Keratinocyte (primary cell): Measurements from ENCODE around the gene USP10. TPM values are rescaled to one million over a fixed set of nuclear protein-coding genes. Genes with fewer than 3 reads are reported as not detected.

Experiments used
- DNase-seq: peaks from one replicate; pipeline ENCODE4 v3.0.0-alpha.2; 2011; ENCODE audit warnings: low read depth, missing footprints, low spot score
- FAIRE-seq: peaks from 2 replicates; lab custom pipeline; 2011; peaks lifted over from hg19 to GRCh38; lab: Jason Lieb, UNC
- H2AFZ ChIP-seq: 2 replicates; pipeline ENCODE4 v1.6.0; 2012; ENCODE audit warnings: low read length, control low read depth, inconsistent platforms; ENCODE audit not compliant: control insufficient read depth
- H3K27ac ChIP-seq: 2 replicates; pipeline ENCODE4 v1.5.1; 2011; ENCODE audit warnings: low read length; ENCODE audit not compliant: control insufficient read depth, insufficient read depth
- H3K27me3 ChIP-seq: 3 replicates; pipeline ENCODE4 v1.6.0; 2011; ENCODE audit warnings: low read length; ENCODE audit not compliant: control insufficient read depth, insufficient read depth; ENCODE audit errors: extremely low read depth
- H3K36me3 ChIP-seq, 2 experiments: 2 replicates in 1 of 2; 3 replicates in 1 of 2; pipeline ENCODE4 v1.5.1; 2011; ENCODE audit warnings: low read length in 2 of 2, mild to moderate bottlenecking in 1 of 2; ENCODE audit not compliant: control insufficient read depth in 2 of 2, insufficient read depth in 2 of 2; ENCODE audit errors: extremely low read depth in 1 of 2
- H3K4me1 ChIP-seq: 3 replicates; pipeline ENCODE4 v1.5.1; 2011; ENCODE audit warnings: low read length; ENCODE audit not compliant: control insufficient read depth, insufficient read depth; ENCODE audit errors: extremely low read depth
- H3K4me2 ChIP-seq: 3 replicates; pipeline ENCODE4 v1.6.0; 2011; ENCODE audit warnings: low read depth, low read length; ENCODE audit not compliant: control insufficient read depth, insufficient read depth; ENCODE audit errors: extremely low read depth
- H3K4me3 ChIP-seq, 3 experiments: fragments of 200-600 bp in 1 of 3; sonication (generic) in 1 of 3; 2 replicates in 2 of 3; 3 replicates in 1 of 3; pipeline ENCODE4 v1.5.1; 2011 to 2016; ENCODE audit warnings: low read length in 3 of 3, mild to moderate bottlenecking in 3 of 3, control low read depth in 2 of 3, inconsistent platforms in 1 of 3, low read depth in 1 of 3, mixed read lengths in 1 of 3, mixed run types in 1 of 3, moderate library complexity in 1 of 3; ENCODE audit not compliant: control insufficient read depth in 2 of 3, insufficient read depth in 2 of 3; ENCODE audit errors: extremely low read depth in 1 of 3
- H3K79me2 ChIP-seq: 2 replicates; pipeline ENCODE4 v1.6.0; 2012; ENCODE audit warnings: low read length; ENCODE audit not compliant: control insufficient read depth, insufficient read depth
- H3K9ac ChIP-seq: 3 replicates; pipeline ENCODE4 v1.6.0; 2011; ENCODE audit warnings: low read length; ENCODE audit not compliant: control insufficient read depth, insufficient read depth; ENCODE audit errors: extremely low read depth
- H3K9me1 ChIP-seq: 3 replicates; pipeline ENCODE4 v1.6.0; 2011; ENCODE audit warnings: low read length; ENCODE audit not compliant: control insufficient read depth, insufficient read depth; ENCODE audit errors: extremely low read depth
- H3K9me3 ChIP-seq: 2 replicates; pipeline ENCODE4 v1.5.1; 2012; ENCODE audit warnings: low read depth, low read length; ENCODE audit not compliant: control insufficient read depth
- H4K20me1 ChIP-seq: 3 replicates; pipeline ENCODE4 v1.6.0; 2011; ENCODE audit warnings: low read length; ENCODE audit not compliant: control insufficient read depth, insufficient read depth; ENCODE audit errors: extremely low read depth
- CTCF ChIP-seq, 3 experiments: IDR thresholded peaks in 1 of 3; conservative IDR thresholded peaks in 1 of 3; optimal IDR thresholded peaks in 1 of 3; 2 replicates in 2 of 3; 3 replicates in 1 of 3; pipeline versions ENCODE3 to v1.5.1; 2011; ENCODE audit warnings: low read length in 3 of 3, mild to moderate bottlenecking in 3 of 3, moderate library complexity in 2 of 3, control low read depth in 1 of 3, inconsistent platforms in 1 of 3; ENCODE audit not compliant: insufficient read depth in 2 of 3; ENCODE audit errors: extremely low read depth in 1 of 3
- EZH2 ChIP-seq: IDR thresholded peaks from one replicate; pipeline ENCODE4 v1.6.1; 2012; ENCODE audit warnings: inconsistent platforms, mild to moderate bottlenecking, low read length, moderate library complexity
- dilution Hi-C: fragments of 300-500 bp; cut with MboI; formaldehyde crosslinking; loops from one replicate; pipeline ENCODE4 v1.7.0; 2020; ENCODE audit warnings: low sequenced_read_pairs; ENCODE audit not compliant: extremely low pct_ligation_motif_present
- polyA plus RNA-seq, 5 experiments: library from polyadenylated mRNA; depleted of rRNA in 3 of 5; stranded (reverse) in 3 of 5; stranded (forward) in 1 of 5; unstranded in 1 of 5; fragments of >200 nt; gene quantifications; 1 replicate in 1 of 5; 2 replicates in 3 of 5; 3 replicates in 1 of 5; pipeline versions ENCODE4 v1.2.1 to v1.2.3, GENCODE V29; 2011 to 2012; ENCODE audit warnings: missing spikeins in 2 of 5, low read depth in 1 of 5, low replicate concordance in 1 of 5

USP10 gene
- polyA plus RNA-seq, 1 donor (not counting 4 experiments of a cell fraction or from before 2014, with no cell fraction given) = 92.0 TPM

- DNase-seq (no peak), FAIRE-seq (no peak)
- TF ChIP-seq EZH2 (no peak), CTCF (optimal IDR thresholded peaks at IDR 0.05 in 1 of 3, IDR thresholded peaks at IDR 0.05 in 1 of 3, conservative IDR thresholded peaks at IDR 0.05 in 1 of 3; ENCODE audit: extremely low read depth in 1 of 3, insufficient read depth in 2 of 3, low read length in 3 of 3) (no peak)
- no peak overlapping the region for H3K4me2 ChIP-seq
- H3K27me3 ChIP-seq = no peaks in the 10 kb centered on the region
- dilution Hi-C loops = no loop called here
- peaks cover 45% of the 10 kb centered on the region for H4K20me1 ChIP-seq
- no peak overlapping the region for H3K27ac ChIP-seq
- H3K79me2 ChIP-seq = peaks cover 89% of the 10 kb centered on the region
- H3K9me3 ChIP-seq = no peaks in the 10 kb centered on the region
- no peak overlapping the region for H3K4me3 ChIP-seq
- H2AFZ ChIP-seq = no peak overlapping the region
- H3K36me3 ChIP-seq = peaks cover 0 to 1% of the 10 kb centered on the region in 2 experiments
- H3K9me1 ChIP-seq = no peaks in the 10 kb centered on the region
- peaks cover 22% of the 10 kb centered on the region for H3K4me1 ChIP-seq
- H3K9ac ChIP-seq = no peak overlapping the region
Observed at GRCh38 chr16:84704253-84704652, 4.5 kb downstream of the USP10 start.

- FAIRE-seq (no peak), DNase-seq (no peak)
- peaks cover 4% of the 10 kb centered on the region in 2 experiments for H3K36me3 ChIP-seq
- H3K4me1 ChIP-seq = peaks cover 17% of the 10 kb centered on the region
- peaks cover 50% of the 10 kb centered on the region for H4K20me1 ChIP-seq
- dilution Hi-C loops = no loop called here
- H3K4me2 ChIP-seq = no peak overlapping the region
- TF ChIP-seq EZH2 (no peak), CTCF (optimal IDR thresholded peaks at IDR 0.05 in 1 of 3, IDR thresholded peaks at IDR 0.05 in 1 of 3, conservative IDR thresholded peaks at IDR 0.05 in 1 of 3; ENCODE audit: extremely low read depth in 1 of 3, insufficient read depth in 2 of 3, low read length in 3 of 3) (no peak)
- no peak overlapping the region for H3K9ac ChIP-seq
- no peak overlapping the region for H3K4me3 ChIP-seq
- no peaks in the 10 kb centered on the region for H3K9me1 ChIP-seq
- no peaks in the 10 kb centered on the region for H3K27me3 ChIP-seq
- no peaks in the 10 kb centered on the region for H3K9me3 ChIP-seq
- no peak overlapping the region for H2AFZ ChIP-seq
- no peak overlapping the region for H3K27ac ChIP-seq
- peaks cover 94% of the 10 kb centered on the region for H3K79me2 ChIP-seq
Observed at GRCh38 chr16:84706856-84707255, 7.1 kb downstream of the USP10 start.
